Measurements from ENCODE around the gene COPS6. TPM values are rescaled to one million over a fixed set of nuclear protein-coding genes. Genes with fewer than 3 reads are reported as not detected.

The COPS6 gene
- total RNA-seq, 4 donors from 2014 or later: 18.3 to 61.3 (median 44.5) TPM

DNA sequence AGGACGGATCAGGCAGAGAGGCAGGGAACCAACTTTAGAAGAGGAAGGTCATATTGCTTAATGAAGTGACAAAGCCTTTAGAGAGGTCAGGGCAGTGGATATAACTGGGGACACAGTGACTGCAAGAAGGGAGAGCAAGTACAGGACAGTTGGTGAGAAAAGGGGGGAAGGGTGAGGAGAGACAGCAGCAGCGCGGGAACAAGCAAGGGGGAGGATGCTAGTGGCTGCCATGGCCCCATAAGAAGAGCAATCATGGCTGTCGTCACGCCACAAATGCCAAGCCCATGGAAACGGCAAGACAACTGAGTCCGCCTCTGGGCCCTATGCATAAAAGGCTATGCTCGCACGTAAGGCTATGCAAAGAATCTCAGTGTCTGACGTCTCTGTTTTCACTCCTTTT, 16.3 kb upstream of the COPS6 start:
- Histone ChIP-seq H3K4me3 (no peak overlapping the region), H3K4me1 (peaks cover 0 to 9% (median 7%) of the 10 kb centered on the region in 4 donors), H3K36me3 (peaks cover 10 to 78% (median 48%) of the 10 kb centered on the region in 4 donors), H3K9me3 (peaks cover 22 to 24% of the 10 kb centered on the region in 2 donors), H3K27ac (no peak overlapping the region), H3K27me3 (no peaks in the 10 kb centered on the region)
- in situ Hi-C loops (cut with MboI; ENCODE audit: low pct_ligation_motif_present in 1 of 4, low pct_unique_long_range_greater_than_20kb in 1 of 4, low sequenced_read_pairs in 3 of 4): loop anchor here in 3 of 4 donors (10.0 to 25.0 kb wide), 2 partner anchors 78 to 160 kb away; partner anchors contain the start of gene TRIM4 (in 3 of the 3)
- TF ChIP-seq CTCF (IDR thresholded peaks at IDR 0.05) (no peak), EP300 (IDR thresholded peaks at IDR 0.05; ENCODE audit: low read depth) (no peak), POLR2AphosphoS5 (IDR thresholded peaks at IDR 0.05) (no peak), POLR2A (IDR thresholded peaks at IDR 0.05) (no peak)
- no peak for DNase-seq
- 94 to 98% methylated on average over 9 to 10 of the region's 10 CpGs for WGBS, 2 donors (ENCODE audit: low coverage in 1 of 2)
- intact Hi-C loops (cut with DNase I; ENCODE audit: low total_unique reads): no loop called here

DNA sequence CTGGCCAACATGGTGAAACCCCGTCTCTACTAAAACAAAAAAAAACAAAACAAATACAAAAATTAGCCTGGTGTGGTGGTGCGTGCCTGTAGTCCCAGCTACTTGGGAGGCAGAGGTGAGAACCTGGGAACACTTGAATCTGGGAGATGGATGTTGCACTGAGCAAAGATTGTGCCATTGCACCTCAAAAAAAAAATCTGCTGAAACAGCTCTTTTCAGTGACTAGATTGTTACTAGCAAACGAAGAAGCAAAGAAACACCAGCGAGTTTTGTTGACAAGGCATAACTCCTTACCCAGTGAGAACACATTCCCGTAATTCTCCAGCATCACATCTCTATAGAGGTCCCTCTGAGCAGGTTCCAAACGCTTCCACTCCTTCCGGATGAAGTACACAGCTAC, 13.9 kb upstream of the COPS6 start:
- Histone ChIP-seq H3K27ac (no peak overlapping the region), H3K4me1 (peaks cover 7 to 32% (median 30%) of the 10 kb centered on the region in 4 donors), H3K27me3 (no peaks in the 10 kb centered on the region), H3K4me3 (no peak overlapping the region), H3K36me3 (peaks cover 10 to 76% (median 46%) of the 10 kb centered on the region in 4 donors), H3K9me3 (peaks cover 22 to 24% of the 10 kb centered on the region in 2 donors)
- in situ Hi-C loops (cut with MboI; ENCODE audit: low pct_ligation_motif_present in 1 of 4, low pct_unique_long_range_greater_than_20kb in 1 of 4, low sequenced_read_pairs in 3 of 4): loop anchor here in 3 of 4 donors (10.0 to 25.0 kb wide), 2 partner anchors 80 to 163 kb away; partner anchors contain the start of gene TRIM4 (in 3 of the 3)
- intact Hi-C loops (cut with DNase I; ENCODE audit: low total_unique reads): no loop called here
- TF ChIP-seq POLR2AphosphoS5 (IDR thresholded peaks at IDR 0.05) (no peak), EP300 (IDR thresholded peaks at IDR 0.05; ENCODE audit: low read depth) (no peak), CTCF (IDR thresholded peaks at IDR 0.05) (no peak), POLR2A (IDR thresholded peaks at IDR 0.05) (no peak)
- 85% methylated on average over 7 of the region's 7 CpGs; no CpG with 5 or more reads in 1 of the 2 donors for WGBS, 2 donors (ENCODE audit: low coverage in 1 of 2)
- no peak for DNase-seq

- DNase-seq: no peak
- Histone ChIP-seq H3K4me1 (peaks cover 13 to 37% (median 35%) of the 10 kb centered on the region in 4 donors), H3K4me3 (no peak overlapping the region), H3K9me3 (peaks cover 22 to 24% of the 10 kb centered on the region in 2 donors), H3K27ac (no peak overlapping the region), H3K36me3 (peaks cover 10 to 71% (median 43%) of the 10 kb centered on the region in 4 donors), H3K27me3 (no peaks in the 10 kb centered on the region)
- intact Hi-C loops (cut with DNase I; ENCODE audit: low total_unique reads) (no loop called here), in situ Hi-C loops (cut with MboI; ENCODE audit: low pct_ligation_motif_present in 1 of 4, low pct_unique_long_range_greater_than_20kb in 1 of 4, low sequenced_read_pairs in 3 of 4) (loop anchor here in 1 of 4 donors (10.0 kb wide), 1 partner anchor 81 kb away; no protein-coding TSS in a partner anchor)
- TF ChIP-seq POLR2AphosphoS5 (IDR thresholded peaks at IDR 0.05): no peak
- no peak for TF ChIP-seq POLR2A (IDR thresholded peaks at IDR 0.05)
- TF ChIP-seq CTCF (IDR thresholded peaks at IDR 0.05): no peak
- TF ChIP-seq EP300 (IDR thresholded peaks at IDR 0.05; ENCODE audit: low read depth): no peak
- 97% methylated on average over 4 to 6 of the region's 6 CpGs for WGBS, 2 donors (ENCODE audit: low coverage in 1 of 2)
Measured at GRCh38 chr7:100075418-100075817, 13.4 kb upstream of the COPS6 start.

DNA sequence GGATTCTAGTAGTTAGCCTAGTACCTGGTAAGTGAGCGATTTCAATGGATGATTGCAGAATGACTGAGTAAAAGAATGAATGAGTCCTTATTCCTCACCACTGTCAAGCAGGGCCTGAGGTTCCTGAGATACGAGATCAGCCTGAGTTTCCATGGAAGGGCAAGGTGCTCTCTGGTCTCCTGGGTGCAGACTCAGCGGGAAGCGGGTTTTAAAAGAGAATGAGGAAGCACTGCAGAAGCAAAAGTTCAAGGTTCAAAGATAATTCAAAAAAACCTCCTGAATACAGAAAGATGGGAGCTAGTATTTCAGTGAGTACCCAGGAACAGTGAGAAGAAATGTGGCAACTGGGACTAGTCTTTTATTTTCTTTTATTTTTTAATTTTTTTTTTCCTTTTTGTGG, 11.6 kb upstream of the COPS6 start:
- in situ Hi-C loops (cut with MboI; ENCODE audit: low pct_ligation_motif_present in 1 of 4, low pct_unique_long_range_greater_than_20kb in 1 of 4, low sequenced_read_pairs in 3 of 4) (loop anchor here in 1 of 4 donors (10.0 kb wide), 1 partner anchor 82 kb away; no protein-coding TSS in a partner anchor), intact Hi-C loops (cut with DNase I; ENCODE audit: low total_unique reads) (no loop called here)
- H3K36me3 ChIP-seq: peaks cover 0 to 53% (median 25%) of the 10 kb centered on the region in 4 donors
- H3K27me3 ChIP-seq: no peaks in the 10 kb centered on the region
- peaks cover 15 to 47% (median 46%) of the 10 kb centered on the region in 4 donors for H3K4me1 ChIP-seq
- peak overlapping the region; percentile 94 to 97 (median 96) for H3K27ac ChIP-seq
- no peak overlapping the region for H3K4me3 ChIP-seq
- H3K9me3 ChIP-seq: peaks cover 5 to 6% of the 10 kb centered on the region in 2 donors
- TF ChIP-seq POLR2A (IDR thresholded peaks at IDR 0.05): no peak
- no peak for TF ChIP-seq POLR2AphosphoS5 (IDR thresholded peaks at IDR 0.05)
- WGBS, 2 donors (ENCODE audit: low coverage in 1 of 2): 63% methylated on average over 3 to 4 of the region's 4 CpGs
- peak; percentile 35 for DNase-seq
